Gastroesophageal sphincter (tissue), 3 donors: Measurements from ENCODE around the gene PRR35.

ENCODE experiments used
- CTCF ChIP-seq, 4 experiments: fragments of 200-600 bp in 2 of 4; fragments of 450-650 bp in 2 of 4; sonication (generic) in 1 of 4; IDR thresholded peaks; one replicate each; pipeline ENCODE4 v1.5.1; 2017 to 2019; ENCODE audit warnings: antibody characterized with exemption in 4 of 4, mild to moderate bottlenecking in 2 of 4, moderate library complexity in 2 of 4
- EP300 ChIP-seq: sonication (generic); formaldehyde crosslinking; IDR thresholded peaks from one replicate; pipeline ENCODE4 v1.6.1; 2017; ENCODE audit warnings: antibody characterized with exemption, mild to moderate bottlenecking
- POLR2A ChIP-seq, 2 donors: fragments of 450-650 bp; IDR thresholded peaks; one replicate each; pipeline ENCODE4 v1.6.1; 2017; ENCODE audit warnings: antibody characterized with exemption in 2 of 2, mild to moderate bottlenecking in 2 of 2, moderate library complexity in 1 of 2
- POLR2AphosphoS5 ChIP-seq: sonication (generic); formaldehyde crosslinking; IDR thresholded peaks from one replicate; pipeline ENCODE4 v1.6.1; 2017; ENCODE audit warnings: antibody characterized with exemption

GRCh38 chr16:576823-577201 lies 16.6 kb downstream of the PRR35 start:
- TF ChIP-seq CTCF (IDR thresholded peaks at IDR 0.05) (no peak), POLR2AphosphoS5 (no peak), EP300 (no peak), POLR2A (IDR thresholded peaks at IDR 0.05) (no peak)
